ENCODE data around the gene TERT.

Gene TERT

DNA sequence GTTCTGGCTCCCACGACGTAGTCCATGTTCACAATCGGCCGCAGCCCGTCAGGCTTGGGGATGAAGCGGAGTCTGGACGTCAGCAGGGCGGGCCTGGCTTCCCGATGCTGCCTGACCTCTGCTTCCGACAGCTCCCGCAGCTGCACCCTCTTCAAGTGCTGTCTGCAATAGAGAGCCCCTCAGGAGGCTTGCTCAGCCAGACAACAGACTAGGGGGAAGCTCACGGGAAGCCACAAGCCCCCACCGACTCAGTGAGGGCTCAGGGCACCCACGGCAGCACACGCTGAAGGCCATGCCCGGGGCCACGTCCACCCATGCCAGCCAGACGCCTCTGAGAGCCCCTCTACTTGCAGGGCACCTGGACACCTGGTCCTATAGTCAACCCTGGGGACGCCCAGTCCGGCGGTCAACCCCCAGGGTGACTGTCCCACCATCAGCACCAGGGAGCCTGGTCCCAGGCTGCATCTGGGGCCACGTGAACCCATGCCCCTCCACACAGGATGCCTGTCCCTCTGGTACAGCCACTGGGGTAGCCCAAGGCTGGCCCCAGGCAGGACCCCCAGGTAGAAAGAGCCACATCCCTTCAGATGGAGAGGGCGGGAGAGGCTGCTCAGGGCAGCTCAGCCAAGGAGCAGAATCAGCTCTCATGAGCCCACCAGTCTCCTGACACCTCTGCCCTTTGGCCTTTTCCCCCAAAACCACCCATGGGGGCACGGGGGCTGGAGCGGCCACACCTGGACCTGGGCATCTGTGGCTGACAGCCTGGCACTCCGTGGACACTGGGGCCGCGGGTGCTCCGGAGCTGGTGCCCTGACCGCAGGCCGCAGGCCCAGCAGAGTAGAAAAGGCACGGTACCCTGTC lies 14.5 kb downstream of the TERT start:
- no peaks in the 10 kb centered on the region for H3K9me3 ChIP-seq (ENCODE audit: insufficient read depth, low read length)
- no peaks in the 10 kb centered on the region for H3K9me2 ChIP-seq (replicated peaks; ENCODE audit: insufficient read depth, low read length)
- H3K79me2 ChIP-seq (ENCODE audit: insufficient read depth, low read length): peaks cover 38% of the 10 kb centered on the region
- H3K4me2 ChIP-seq (ENCODE audit: low read depth, low read length, poor library complexity, severe bottlenecking): no peak overlapping the region
- no peaks in the 10 kb centered on the region for H3K27me3 ChIP-seq (ENCODE audit: low read length)
- H3K9ac ChIP-seq (ENCODE audit: low read length): no peak overlapping the region
- no peaks in the 10 kb centered on the region for H3K36me3 ChIP-seq (ENCODE audit: low read length)
- no peaks in the 10 kb centered on the region for H4K20me1 ChIP-seq (ENCODE audit: low read depth, low read length)
- H3F3A ChIP-seq (ENCODE audit: insufficient read depth): no peaks in the 10 kb centered on the region
- no peak overlapping the region for H3K27ac ChIP-seq (ENCODE audit: low read depth, low read length)
- H2AFZ ChIP-seq (ENCODE audit: low read depth, low read length, severe bottlenecking): no peak overlapping the region
- H3K4me3 ChIP-seq (ENCODE audit: insufficient read depth, low read length, poor library complexity, severe bottlenecking): no peak overlapping the region
- TF ChIP-seq, protein P1, sequence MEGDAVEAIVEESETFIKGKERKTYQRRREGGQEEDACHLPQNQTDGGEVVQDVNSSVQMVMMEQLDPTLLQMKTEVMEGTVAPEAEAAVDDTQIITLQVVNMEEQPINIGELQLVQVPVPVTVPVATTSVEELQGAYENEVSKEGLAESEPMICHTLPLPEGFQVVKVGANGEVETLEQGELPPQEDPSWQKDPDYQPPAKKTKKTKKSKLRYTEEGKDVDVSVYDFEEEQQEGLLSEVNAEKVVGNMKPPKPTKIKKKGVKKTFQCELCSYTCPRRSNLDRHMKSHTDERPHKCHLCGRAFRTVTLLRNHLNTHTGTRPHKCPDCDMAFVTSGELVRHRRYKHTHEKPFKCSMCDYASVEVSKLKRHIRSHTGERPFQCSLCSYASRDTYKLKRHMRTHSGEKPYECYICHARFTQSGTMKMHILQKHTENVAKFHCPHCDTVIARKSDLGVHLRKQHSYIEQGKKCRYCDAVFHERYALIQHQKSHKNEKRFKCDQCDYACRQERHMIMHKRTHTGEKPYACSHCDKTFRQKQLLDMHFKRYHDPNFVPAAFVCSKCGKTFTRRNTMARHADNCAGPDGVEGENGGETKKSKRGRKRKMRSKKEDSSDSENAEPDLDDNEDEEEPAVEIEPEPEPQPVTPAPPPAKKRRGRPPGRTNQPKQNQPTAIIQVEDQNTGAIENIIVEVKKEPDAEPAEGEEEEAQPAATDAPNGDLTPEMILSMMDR (IDR thresholded peaks at IDR 0.05; ENCODE audit: insufficient read depth, low read length, poor library complexity, severe bottlenecking): no peak
- TF ChIP-seq EZH2phosphoT487 (conservative IDR thresholded peaks at IDR 0.05; ENCODE audit: low read length): no peak

DNA sequence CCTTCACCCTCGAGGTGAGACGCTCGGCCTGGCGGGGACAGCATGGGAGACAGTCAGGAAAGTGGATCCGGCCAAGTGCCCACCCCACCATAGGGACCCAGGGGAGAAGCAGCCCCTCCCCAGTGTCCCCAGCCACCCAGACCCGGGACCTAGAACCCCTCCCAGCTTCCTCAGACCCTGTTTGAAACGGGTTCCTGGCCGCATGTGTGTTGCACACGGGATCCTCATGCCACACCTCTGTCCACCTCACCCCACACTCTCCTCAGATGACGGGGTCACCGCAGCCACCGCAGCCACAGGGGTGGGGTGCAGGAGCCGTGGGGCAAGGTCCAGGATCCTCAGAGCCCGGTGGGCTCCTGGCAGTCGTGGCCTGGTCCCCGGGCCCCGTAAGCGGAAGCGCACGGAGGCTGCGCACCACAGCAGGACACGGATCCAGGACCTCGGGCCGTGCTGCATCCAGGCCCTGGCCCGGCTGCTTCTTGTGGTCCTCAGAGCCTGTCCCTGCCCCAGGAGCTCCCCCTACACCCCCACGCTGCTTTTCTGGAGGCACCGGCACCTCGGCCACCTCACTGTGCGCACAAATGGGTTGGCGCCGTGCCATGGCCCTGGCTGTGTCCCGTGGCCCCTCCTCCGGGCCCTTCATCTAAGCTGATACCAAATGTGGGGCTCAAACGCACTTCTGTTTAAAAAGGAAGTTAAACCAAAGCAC lies 15.3 kb downstream of the TERT start:
- Histone ChIP-seq H3K36me3 (ENCODE audit: low read length) (0 out of 2 replicates have a peak, but pooled peaks cover 2% of the 10 kb centered on the region), H3K79me2 (ENCODE audit: insufficient read depth, low read length) (peaks cover 38% of the 10 kb centered on the region)
- TF ChIP-seq EZH2phosphoT487 (conservative IDR thresholded peaks at IDR 0.05; ENCODE audit: low read length): no peak
- TF ChIP-seq, protein P1 (IDR thresholded peaks at IDR 0.05; ENCODE audit: insufficient read depth, low read length, poor library complexity, severe bottlenecking): no peak

DNA sequence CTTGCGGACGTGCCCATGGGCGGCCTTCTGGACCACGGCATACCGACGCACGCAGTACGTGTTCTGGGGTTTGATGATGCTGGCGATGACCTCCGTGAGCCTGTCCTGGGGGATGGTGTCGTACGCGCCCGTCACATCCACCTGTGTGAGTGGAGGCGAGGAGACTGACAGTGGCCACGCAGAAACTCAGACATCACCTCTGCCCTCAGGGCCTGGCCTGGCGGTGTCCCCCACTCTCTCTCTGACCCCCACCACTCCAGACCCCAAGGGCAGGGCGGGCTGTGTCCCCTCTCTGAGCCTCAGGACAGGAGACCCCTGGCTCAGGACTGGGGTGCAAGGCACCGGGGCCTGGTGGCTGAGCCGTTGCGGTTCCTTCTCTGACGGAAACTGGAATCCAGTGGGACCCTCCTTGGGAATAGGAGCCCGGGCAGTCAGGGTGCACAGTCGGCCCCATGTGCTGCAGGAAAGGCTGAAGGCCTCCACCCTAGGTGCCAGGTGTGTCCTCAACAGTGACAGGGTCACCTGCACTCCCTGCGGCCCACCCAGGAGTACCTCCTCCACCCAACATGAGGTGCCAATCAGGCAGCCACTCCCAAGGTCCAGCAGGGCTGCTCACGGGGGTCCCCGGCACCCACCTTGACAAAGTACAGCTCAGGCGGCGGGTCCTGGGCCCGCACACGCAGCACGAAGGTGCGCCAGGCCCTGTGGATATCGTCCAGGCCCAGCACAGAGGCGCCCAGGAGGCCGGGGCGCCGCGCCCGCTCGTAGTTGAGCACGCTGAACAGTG lies 16.0 kb downstream of the TERT start:
- Histone ChIP-seq H3F3A (ENCODE audit: insufficient read depth) (no peaks in the 10 kb centered on the region), H3K9me2 (replicated peaks; ENCODE audit: insufficient read depth, low read length) (no peaks in the 10 kb centered on the region), H3K9me3 (ENCODE audit: insufficient read depth, low read length) (no peaks in the 10 kb centered on the region), H3K4me2 (ENCODE audit: low read depth, low read length, poor library complexity, severe bottlenecking) (no peak overlapping the region), H3K36me3 (ENCODE audit: low read length) (0 out of 2 replicates have a peak, but pooled peaks cover 4% of the 10 kb centered on the region), H3K4me3 (ENCODE audit: insufficient read depth, low read length, poor library complexity, severe bottlenecking) (no peak overlapping the region), H4K20me1 (ENCODE audit: low read depth, low read length) (no peaks in the 10 kb centered on the region), H3K27me3 (ENCODE audit: low read length) (no peaks in the 10 kb centered on the region), H3K9ac (ENCODE audit: low read length) (no peak overlapping the region), H3K79me2 (ENCODE audit: insufficient read depth, low read length) (peaks cover 40% of the 10 kb centered on the region), H3K27ac (ENCODE audit: low read depth, low read length) (no peak overlapping the region), H2AFZ (ENCODE audit: low read depth, low read length, severe bottlenecking) (no peak overlapping the region)
- TF ChIP-seq, protein P1 (IDR thresholded peaks at IDR 0.05; ENCODE audit: insufficient read depth, low read length, poor library complexity, severe bottlenecking): no peak
- no peak for TF ChIP-seq EZH2phosphoT487 (conservative IDR thresholded peaks at IDR 0.05; ENCODE audit: low read length)

More for the DNA sequence above, 15.3 kb downstream of the TERT start:
- Histone ChIP-seq H3K4me3 (ENCODE audit: insufficient read depth, low read length, poor library complexity, severe bottlenecking) (no peak overlapping the region), H3K9ac (ENCODE audit: low read length) (no peak overlapping the region), H2AFZ (ENCODE audit: low read depth, low read length, severe bottlenecking) (no peak overlapping the region), H3K9me2 (replicated peaks; ENCODE audit: insufficient read depth, low read length) (no peaks in the 10 kb centered on the region), H4K20me1 (ENCODE audit: low read depth, low read length) (no peaks in the 10 kb centered on the region), H3K27me3 (ENCODE audit: low read length) (no peaks in the 10 kb centered on the region), H3K27ac (ENCODE audit: low read depth, low read length) (no peak overlapping the region), H3K4me2 (ENCODE audit: low read depth, low read length, poor library complexity, severe bottlenecking) (no peak overlapping the region), H3K9me3 (ENCODE audit: insufficient read depth, low read length) (no peaks in the 10 kb centered on the region), H3F3A (ENCODE audit: insufficient read depth) (no peaks in the 10 kb centered on the region)
